ENCODE measurements around the gene STAT5B. TPM values are rescaled to one million over a fixed set of nuclear protein-coding genes. Genes with fewer than 3 reads are reported as not detected.

STAT5B gene
- polyA plus RNA-seq, 1 donor (not counting 4 experiments of a cell fraction or from before 2014, with no cell fraction given) = 16.1 TPM

DNA sequence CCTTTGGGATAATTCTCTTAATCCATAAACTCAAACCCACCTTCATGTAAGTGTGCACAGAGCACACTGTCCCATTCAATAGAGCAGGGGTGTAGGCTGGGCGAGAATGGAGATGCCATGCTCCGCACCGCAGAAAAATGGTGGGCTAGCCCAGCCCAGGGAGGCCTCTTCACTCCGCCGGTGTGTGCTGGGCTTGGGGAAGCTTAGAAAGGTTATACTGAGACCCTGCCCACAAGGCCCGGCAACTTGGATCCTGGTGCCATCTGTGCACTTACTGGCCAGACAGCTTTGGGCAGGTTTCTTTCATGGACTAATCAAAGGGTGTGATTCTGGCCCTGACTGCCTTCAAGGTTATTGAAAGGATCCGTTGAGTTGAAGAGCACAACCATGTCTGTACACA is 8.4 kb upstream of the STAT5B start:
- Histone ChIP-seq H3K9me1 (ENCODE audit: control insufficient read depth, extremely low read depth, insufficient read depth, low read length) (no peaks in the 10 kb centered on the region), H3K9me3 (ENCODE audit: control insufficient read depth, low read depth, low read length) (no peaks in the 10 kb centered on the region), H3K79me2 (ENCODE audit: control insufficient read depth, insufficient read depth, low read length) (no peaks in the 10 kb centered on the region), H4K20me1 (ENCODE audit: control insufficient read depth, extremely low read depth, insufficient read depth, low read length) (no peaks in the 10 kb centered on the region), H3K9ac (ENCODE audit: control insufficient read depth, extremely low read depth, insufficient read depth, low read length) (no peak overlapping the region), H3K36me3 (ENCODE audit: control insufficient read depth in 2 of 2, extremely low read depth in 1 of 2, insufficient read depth in 2 of 2, low read length in 2 of 2) (no peaks in the 10 kb centered on the region), H2AFZ (ENCODE audit: control insufficient read depth, low read length) (no peak overlapping the region), H3K27ac (ENCODE audit: control insufficient read depth, insufficient read depth, low read length) (no peak overlapping the region), H3K4me2 (ENCODE audit: control insufficient read depth, extremely low read depth, insufficient read depth, low read depth, low read length) (no peak overlapping the region), H3K4me1 (ENCODE audit: control insufficient read depth, extremely low read depth, insufficient read depth, low read length) (peaks cover 14% of the 10 kb centered on the region), H3K4me3 (ENCODE audit: control insufficient read depth in 2 of 3, extremely low read depth in 1 of 3, insufficient read depth in 2 of 3, low read depth in 1 of 3, low read length in 3 of 3) (no peak overlapping the region), H3K27me3 (ENCODE audit: control insufficient read depth, extremely low read depth, insufficient read depth, low read length) (peaks cover 27% of the 10 kb centered on the region)
- dilution Hi-C loops (cut with MboI; ENCODE audit: extremely low pct_ligation_motif_present, low sequenced_read_pairs) = no loop called here
- TF ChIP-seq, protein P1, sequence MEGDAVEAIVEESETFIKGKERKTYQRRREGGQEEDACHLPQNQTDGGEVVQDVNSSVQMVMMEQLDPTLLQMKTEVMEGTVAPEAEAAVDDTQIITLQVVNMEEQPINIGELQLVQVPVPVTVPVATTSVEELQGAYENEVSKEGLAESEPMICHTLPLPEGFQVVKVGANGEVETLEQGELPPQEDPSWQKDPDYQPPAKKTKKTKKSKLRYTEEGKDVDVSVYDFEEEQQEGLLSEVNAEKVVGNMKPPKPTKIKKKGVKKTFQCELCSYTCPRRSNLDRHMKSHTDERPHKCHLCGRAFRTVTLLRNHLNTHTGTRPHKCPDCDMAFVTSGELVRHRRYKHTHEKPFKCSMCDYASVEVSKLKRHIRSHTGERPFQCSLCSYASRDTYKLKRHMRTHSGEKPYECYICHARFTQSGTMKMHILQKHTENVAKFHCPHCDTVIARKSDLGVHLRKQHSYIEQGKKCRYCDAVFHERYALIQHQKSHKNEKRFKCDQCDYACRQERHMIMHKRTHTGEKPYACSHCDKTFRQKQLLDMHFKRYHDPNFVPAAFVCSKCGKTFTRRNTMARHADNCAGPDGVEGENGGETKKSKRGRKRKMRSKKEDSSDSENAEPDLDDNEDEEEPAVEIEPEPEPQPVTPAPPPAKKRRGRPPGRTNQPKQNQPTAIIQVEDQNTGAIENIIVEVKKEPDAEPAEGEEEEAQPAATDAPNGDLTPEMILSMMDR (optimal IDR thresholded peaks at IDR 0.05 in 1 of 3, IDR thresholded peaks at IDR 0.05 in 1 of 3, conservative IDR thresholded peaks at IDR 0.05 in 1 of 3; ENCODE audit: extremely low read depth in 1 of 3, insufficient read depth in 2 of 3, low read length in 3 of 3) = no peak
- TF ChIP-seq EZH2 (IDR thresholded peaks at IDR 0.05; ENCODE audit: low read length) = no peak
- DNase-seq (ENCODE audit: low read depth, low spot score) (no peak), FAIRE-seq (no peak)

DNA sequence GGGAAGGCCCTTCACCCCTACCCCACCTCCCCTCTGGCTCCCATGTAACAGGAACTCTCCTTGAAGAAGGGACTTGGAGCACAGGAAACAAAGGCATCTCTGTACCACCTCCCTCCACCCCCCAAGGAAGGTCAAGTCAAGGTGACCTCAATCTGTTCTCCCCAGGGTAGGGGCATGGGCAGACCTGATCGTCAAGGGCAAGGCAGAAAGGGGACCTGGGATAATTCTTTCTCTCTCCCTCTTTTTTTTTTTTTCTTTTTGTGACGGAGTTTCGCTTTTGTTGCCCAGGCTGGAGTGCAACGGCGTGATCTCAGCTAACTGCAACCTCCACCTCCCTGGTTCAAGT is 7.8 kb upstream of the STAT5B start:
- H3K27me3 ChIP-seq (ENCODE audit: control insufficient read depth, extremely low read depth, insufficient read depth, low read length) = peaks cover 21% of the 10 kb centered on the region
- DNase-seq (ENCODE audit: low read depth, low spot score) (no peak), FAIRE-seq (no peak)
- H3K4me2 ChIP-seq (ENCODE audit: control insufficient read depth, extremely low read depth, insufficient read depth, low read depth, low read length) = no peak overlapping the region
- H2AFZ ChIP-seq (ENCODE audit: control insufficient read depth, low read length) = no peak overlapping the region
- H3K4me3 ChIP-seq (ENCODE audit: control insufficient read depth in 2 of 3, extremely low read depth in 1 of 3, insufficient read depth in 2 of 3, low read depth in 1 of 3, low read length in 3 of 3) = no peak overlapping the region
- no peaks in the 10 kb centered on the region for H3K9me3 ChIP-seq (ENCODE audit: control insufficient read depth, low read depth, low read length)
- H3K27ac ChIP-seq (ENCODE audit: control insufficient read depth, insufficient read depth, low read length) = no peak overlapping the region
- H3K9me1 ChIP-seq (ENCODE audit: control insufficient read depth, extremely low read depth, insufficient read depth, low read length) = no peaks in the 10 kb centered on the region
- dilution Hi-C loops (cut with MboI; ENCODE audit: extremely low pct_ligation_motif_present, low sequenced_read_pairs) = no loop called here
- no peak overlapping the region for H3K9ac ChIP-seq (ENCODE audit: control insufficient read depth, extremely low read depth, insufficient read depth, low read length)
- peaks cover 14% of the 10 kb centered on the region for H3K4me1 ChIP-seq (ENCODE audit: control insufficient read depth, extremely low read depth, insufficient read depth, low read length)
- no peaks in the 10 kb centered on the region for H3K36me3 ChIP-seq (ENCODE audit: control insufficient read depth in 2 of 2, extremely low read depth in 1 of 2, insufficient read depth in 2 of 2, low read length in 2 of 2)
- H3K79me2 ChIP-seq (ENCODE audit: control insufficient read depth, insufficient read depth, low read length) = no peaks in the 10 kb centered on the region
- no peak for TF ChIP-seq EZH2 (IDR thresholded peaks at IDR 0.05; ENCODE audit: low read length)
- TF ChIP-seq, protein P1 (optimal IDR thresholded peaks at IDR 0.05 in 1 of 3, IDR thresholded peaks at IDR 0.05 in 1 of 3, conservative IDR thresholded peaks at IDR 0.05 in 1 of 3; ENCODE audit: extremely low read depth in 1 of 3, insufficient read depth in 2 of 3, low read length in 3 of 3) = no peak
- H4K20me1 ChIP-seq (ENCODE audit: control insufficient read depth, extremely low read depth, insufficient read depth, low read length) = no peaks in the 10 kb centered on the region

Data from keratinocyte (primary cell).